Measurements from ENCODE around the gene FAT1. TPM values are rescaled to one million over a fixed set of nuclear protein-coding genes. Genes with fewer than 3 reads are reported as not detected.

FAT1 gene
- total RNA-seq, 2 donors from 2014 or later = 65.9 to 69.5 TPM

DNA sequence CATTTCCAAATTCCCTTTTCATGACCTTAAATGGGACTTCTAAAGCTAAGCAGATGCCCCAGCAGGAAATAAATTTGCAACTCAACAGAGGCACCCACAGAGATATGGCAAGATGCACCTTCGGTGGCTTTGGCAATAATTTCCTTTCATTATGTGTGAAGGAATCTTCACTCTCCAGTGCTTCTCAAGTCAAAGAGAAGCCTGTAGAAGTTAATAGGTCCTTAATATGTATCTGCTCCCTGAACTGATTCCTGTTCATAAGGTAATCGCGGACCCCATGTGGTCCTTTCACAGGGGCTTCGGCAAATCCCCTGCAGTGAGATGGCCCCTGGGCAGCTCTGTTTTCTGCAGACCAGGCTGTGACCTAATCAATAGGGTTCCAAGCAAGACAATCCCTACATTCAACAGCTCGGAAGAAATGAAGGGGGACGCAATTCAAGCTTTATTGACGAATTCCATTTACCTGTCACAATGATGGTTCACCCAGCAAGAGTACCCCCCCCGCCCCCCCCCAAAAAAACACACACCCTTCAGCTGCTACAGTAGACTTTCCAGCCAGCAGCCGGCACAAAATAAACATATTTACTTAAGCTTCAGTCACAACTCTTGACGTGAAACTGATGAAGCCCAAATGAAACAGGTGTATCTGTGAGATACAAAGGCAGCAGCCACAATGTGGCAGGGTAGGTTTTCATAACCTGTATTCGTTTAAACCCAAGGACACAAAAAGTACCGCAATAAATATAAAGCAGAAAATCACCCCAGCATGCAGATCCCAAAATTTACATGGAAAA lies 35.3 kb downstream of the FAT1 start:
- Histone ChIP-seq H3K27me3 (no peaks in the 10 kb centered on the region), H3K4me1 (peaks cover 42% of the 10 kb centered on the region), H3K4me3 (no peak overlapping the region), H3K36me3 (replicated peaks in 1 of 2; ENCODE audit: insufficient read depth in 1 of 2, low read depth in 2 of 2) (no peaks in the 10 kb centered on the region), H3K9me3 (no peaks in the 10 kb centered on the region), H3K27ac (peak overlapping the region in 3 of 4 donors; percentile 1 to 59 (median 23))
- intact Hi-C loops (cut with DNase I) = no loop called here
- WGBS, 2 donors = 22 to 27% methylated on average over 11 of the region's 12 CpGs
- no peak for ATAC-seq
- TF ChIP-seq, protein P1, sequence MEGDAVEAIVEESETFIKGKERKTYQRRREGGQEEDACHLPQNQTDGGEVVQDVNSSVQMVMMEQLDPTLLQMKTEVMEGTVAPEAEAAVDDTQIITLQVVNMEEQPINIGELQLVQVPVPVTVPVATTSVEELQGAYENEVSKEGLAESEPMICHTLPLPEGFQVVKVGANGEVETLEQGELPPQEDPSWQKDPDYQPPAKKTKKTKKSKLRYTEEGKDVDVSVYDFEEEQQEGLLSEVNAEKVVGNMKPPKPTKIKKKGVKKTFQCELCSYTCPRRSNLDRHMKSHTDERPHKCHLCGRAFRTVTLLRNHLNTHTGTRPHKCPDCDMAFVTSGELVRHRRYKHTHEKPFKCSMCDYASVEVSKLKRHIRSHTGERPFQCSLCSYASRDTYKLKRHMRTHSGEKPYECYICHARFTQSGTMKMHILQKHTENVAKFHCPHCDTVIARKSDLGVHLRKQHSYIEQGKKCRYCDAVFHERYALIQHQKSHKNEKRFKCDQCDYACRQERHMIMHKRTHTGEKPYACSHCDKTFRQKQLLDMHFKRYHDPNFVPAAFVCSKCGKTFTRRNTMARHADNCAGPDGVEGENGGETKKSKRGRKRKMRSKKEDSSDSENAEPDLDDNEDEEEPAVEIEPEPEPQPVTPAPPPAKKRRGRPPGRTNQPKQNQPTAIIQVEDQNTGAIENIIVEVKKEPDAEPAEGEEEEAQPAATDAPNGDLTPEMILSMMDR (IDR thresholded peaks at IDR 0.05) = no peak
- TF ChIP-seq POLR2A (IDR thresholded peaks at IDR 0.05) = no peak
- DNase-seq = no peak

DNA sequence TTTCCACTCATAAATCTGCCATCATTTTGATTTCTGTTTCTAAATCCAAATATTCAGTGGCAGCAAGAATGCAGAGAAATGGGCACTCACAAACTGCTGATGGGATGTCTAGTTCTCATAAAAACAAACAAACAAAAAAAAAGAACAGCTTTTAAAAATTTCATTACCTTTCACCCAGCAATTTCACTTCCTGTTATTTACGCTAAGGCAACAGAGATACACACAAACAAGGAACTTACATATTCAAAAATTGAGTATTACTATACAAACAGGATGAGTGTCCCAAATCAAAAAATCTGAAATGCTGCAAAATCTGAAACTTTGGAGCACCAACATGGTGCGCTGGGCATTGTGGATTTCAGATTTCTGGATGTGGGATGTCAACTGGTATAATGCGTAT lies 36.4 kb downstream of the FAT1 start:
- TF ChIP-seq, protein P1 (IDR thresholded peaks at IDR 0.05) = no peak
- ATAC-seq (no peak), DNase-seq (no peak)
- Histone ChIP-seq H3K9me3 (no peaks in the 10 kb centered on the region), H3K36me3 (replicated peaks in 1 of 2; ENCODE audit: insufficient read depth in 1 of 2, low read depth in 2 of 2) (no peaks in the 10 kb centered on the region), H3K4me3 (no peak overlapping the region), H3K27me3 (no peaks in the 10 kb centered on the region), H3K27ac (no peak overlapping the region), H3K4me1 (peaks cover 34% of the 10 kb centered on the region)
- intact Hi-C loops (cut with DNase I) = no loop called here
- WGBS, 2 donors = 90 to 95% methylated on average over 3 of the region's 3 CpGs

DNA sequence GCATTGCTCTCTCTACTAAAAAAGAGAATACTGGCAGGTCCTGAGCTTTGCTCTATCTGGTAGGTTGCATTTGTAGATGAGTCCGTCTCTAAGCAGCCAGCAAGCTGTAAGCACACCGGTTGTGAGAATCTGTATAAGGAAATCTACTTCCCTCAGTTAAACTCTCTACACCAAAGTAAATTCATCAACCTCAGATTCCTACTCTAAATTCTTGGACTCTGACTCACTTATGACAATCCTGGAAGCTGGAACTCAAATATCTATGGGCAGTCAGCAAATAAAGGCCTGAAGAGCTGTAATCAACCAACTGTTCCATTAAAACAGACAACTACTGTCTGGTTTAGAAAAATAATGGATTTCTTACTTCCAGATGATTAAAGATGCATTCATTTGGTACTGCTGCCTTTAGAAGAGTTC lies 37.9 kb downstream of the FAT1 start:
- H3K4me1 ChIP-seq = peaks cover 34% of the 10 kb centered on the region

DNA sequence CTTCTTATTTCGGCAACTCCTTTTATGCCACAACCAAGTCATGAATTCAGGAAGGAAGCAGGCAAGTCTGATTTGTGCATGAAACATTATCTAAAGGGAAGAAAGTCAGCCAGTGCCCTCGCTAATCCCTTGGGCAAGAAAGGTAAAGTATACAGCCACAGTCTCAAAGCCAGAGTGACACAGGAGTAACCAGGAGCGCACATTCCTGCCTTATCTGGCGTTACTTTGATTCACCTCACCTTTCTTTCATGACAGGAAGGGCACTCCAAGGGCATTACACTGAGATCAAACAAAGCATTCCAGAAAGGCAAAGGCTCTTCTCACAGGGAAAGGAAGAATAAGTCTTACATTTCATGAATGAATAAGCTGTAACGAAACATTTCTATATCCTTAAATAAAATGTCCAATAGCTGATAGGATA lies 38.8 kb downstream of the FAT1 start:
- H3K36me3 ChIP-seq (replicated peaks in 1 of 2; ENCODE audit: insufficient read depth in 1 of 2, low read depth in 2 of 2) = no peaks in the 10 kb centered on the region
- no peaks in the 10 kb centered on the region for H3K27me3 ChIP-seq
- DNase-seq = no peak
- peak; percentile 76 for ATAC-seq
- intact Hi-C loops (cut with DNase I) = no loop called here
- no peaks in the 10 kb centered on the region for H3K9me3 ChIP-seq
- no peak for TF ChIP-seq POLR2A (IDR thresholded peaks at IDR 0.05)
- TF ChIP-seq, protein P1 (IDR thresholded peaks at IDR 0.05) = no peak
- H3K4me1 ChIP-seq = peaks cover 34% of the 10 kb centered on the region
- peak overlapping the region; percentile 31 to 75 (median 52) for H3K27ac ChIP-seq
- 51 to 53% methylated on average over 5 of the region's 5 CpGs for WGBS, 2 donors
- no peak overlapping the region for H3K4me3 ChIP-seq

More for the DNA sequence above, 37.9 kb downstream of the FAT1 start:
- ATAC-seq = peak; percentile 70
- peak overlapping the region in 3 of 4 donors; percentile 48 to 75 (median 57) for H3K27ac ChIP-seq
- no peak overlapping the region for H3K4me3 ChIP-seq
- DNase-seq = no peak
- intact Hi-C loops (cut with DNase I) = no loop called here
- 58 to 61% methylated on average over 2 of the region's 2 CpGs for WGBS, 2 donors
- no peaks in the 10 kb centered on the region for H3K36me3 ChIP-seq (replicated peaks in 1 of 2; ENCODE audit: insufficient read depth in 1 of 2, low read depth in 2 of 2)
- TF ChIP-seq, protein P1 (IDR thresholded peaks at IDR 0.05) = no peak
- TF ChIP-seq POLR2A (IDR thresholded peaks at IDR 0.05) = no peak
- H3K9me3 ChIP-seq = no peaks in the 10 kb centered on the region
- H3K27me3 ChIP-seq = no peaks in the 10 kb centered on the region

DNA sequence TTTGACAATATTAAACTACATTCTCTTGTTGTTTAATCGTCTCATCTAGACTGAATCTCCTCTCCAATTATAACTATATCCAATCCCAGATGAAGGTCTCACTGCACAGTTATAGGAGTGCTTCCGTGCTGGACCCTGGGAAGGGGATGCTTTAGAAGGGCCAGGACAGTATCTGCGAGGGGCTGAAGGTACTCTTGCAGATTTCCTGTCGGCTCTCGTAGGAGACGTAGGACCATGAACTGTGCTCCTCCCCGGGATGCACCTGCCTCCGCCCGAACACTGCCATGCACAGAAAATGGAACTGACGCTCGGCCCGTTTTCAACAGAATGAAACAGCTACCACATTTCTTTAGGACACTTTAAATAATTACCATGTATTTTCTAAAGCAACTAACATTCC lies 39.4 kb downstream of the FAT1 start:
- Histone ChIP-seq H3K4me1 (peaks cover 28% of the 10 kb centered on the region), H3K4me3 (no peak overlapping the region), H3K27me3 (no peaks in the 10 kb centered on the region), H3K9me3 (no peaks in the 10 kb centered on the region), H3K27ac (peak overlapping the region; percentile 31 to 75 (median 52)), H3K36me3 (replicated peaks in 1 of 2; ENCODE audit: insufficient read depth in 1 of 2, low read depth in 2 of 2) (no peaks in the 10 kb centered on the region)
- TF ChIP-seq POLR2A (IDR thresholded peaks at IDR 0.05) = no peak
- TF ChIP-seq, protein P1 (IDR thresholded peaks at IDR 0.05) = no peak
- WGBS, 2 donors = 38 to 63% methylated on average over 12 of the region's 12 CpGs
- no peak for ATAC-seq
- intact Hi-C loops (cut with DNase I) = no loop called here
- DNase-seq = no peak

Measured in body of pancreas (tissue), 4 donors.